Uterus (tissue), 2 donors: ENCODE data around the gene TLE6.

Source experiments
- CTCF ChIP-seq, 4 experiments: fragments of 200-600 bp in 2 of 4; fragments of 450-650 bp in 2 of 4; sonication (generic) in 2 of 4; IDR thresholded peaks; one replicate each; pipeline ENCODE4 v1.5.1; 2016 to 2019; ENCODE audit warnings: antibody characterized with exemption in 4 of 4, mild to moderate bottlenecking in 2 of 4, moderate library complexity in 1 of 4
- POLR2A ChIP-seq, 2 donors: fragments of 450-650 bp; IDR thresholded peaks; one replicate each; pipeline ENCODE4 v1.6.1; 2016; ENCODE audit warnings: antibody characterized with exemption in 2 of 2, mild to moderate bottlenecking in 1 of 2, moderate library complexity in 1 of 2

DNA sequence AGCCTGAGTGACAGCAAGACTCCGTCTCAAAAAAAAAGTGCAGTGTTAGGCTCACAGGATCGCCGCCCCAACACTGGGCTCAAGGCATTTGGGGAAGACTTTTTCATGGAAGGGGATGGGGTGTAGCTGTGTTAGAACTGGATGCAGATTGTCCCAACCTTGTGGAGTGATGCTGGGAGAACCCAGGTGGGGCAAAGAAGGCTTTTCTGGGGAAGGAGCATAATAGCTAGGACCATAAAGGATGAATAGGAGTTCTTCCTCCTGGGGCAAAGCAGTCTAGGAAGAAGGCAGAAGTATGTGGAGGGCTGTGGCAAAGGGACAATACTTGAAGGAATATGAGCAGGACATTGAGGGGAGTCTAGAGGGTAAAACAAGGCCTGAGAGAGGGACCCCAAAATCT, 11.2 kb downstream of the TLE6 start:
- TF ChIP-seq CTCF (IDR thresholded peaks at IDR 0.05) (no peak), POLR2A (IDR thresholded peaks at IDR 0.05) (no peak)
